A549 (cell line): ENCODE measurements around the gene TGFBR3L. TPM values are rescaled to one million over a fixed set of nuclear protein-coding genes. Genes with fewer than 3 reads are reported as not detected.

ENCODE experiments used
- ATAC-seq, 2 experiments: fragments of 200-7000 bp in 1 of 2; fragments of >200 bp in 1 of 2; cut with Nextera tagmentation in 1 of 2; cut with Tn5 transposase in 1 of 2; 3 replicates each; pipeline versions ENCODE4 v1.8.0 to v1.9.1; 2018 to 2020; ENCODE audit warnings: mild to moderate bottlenecking in 1 of 2, moderate library complexity in 1 of 2
- CTCF ChIA-PET: fragments of 300-600 bp; sonication (Branson Sonifier 250); formaldehyde crosslinking; extraction: SDS; loops from one replicate; lab custom pipeline; 2021; ENCODE audit warnings: antibody characterized with exemption, inconsistent platforms; lab: Yijun Ruan, JAX
- POLR2A ChIA-PET: fragments of 350-600 bp; formaldehyde crosslinking; extraction: SDS; loops from one replicate; lab custom pipeline; 2021; ENCODE audit warnings: antibody characterized with exemption, inconsistent platforms; lab: Yijun Ruan, JAX
- DNase-seq, 2 experiments: peaks; one replicate each; pipeline versions ENCODE4 v3.0.0 to v3.0.0-alpha.2; 2011 to 2016; ENCODE audit warnings: low read depth in 1 of 2, low spot score in 1 of 2
- FAIRE-seq: peaks from 2 replicates; lab custom pipeline; 2011; peaks lifted over from hg19 to GRCh38; lab: Jason Lieb, UNC
- H3K27ac ChIP-seq, 2 experiments: fragments of >200 bp; sonication (Bioruptor Twin); formaldehyde crosslinking; 3 replicates each; pipeline ENCODE4 v1.5.1; 2016 to 2017
- H3K4me1 ChIP-seq: fragments of >200 bp; sonication (Bioruptor Twin); formaldehyde crosslinking; 3 replicates; pipeline ENCODE4 v1.6.1; 2016
- H3K4me2 ChIP-seq: fragments of >200 bp; sonication (Bioruptor Twin); formaldehyde crosslinking; 3 replicates; pipeline ENCODE4 v1.6.1; 2016
- H3K4me3 ChIP-seq: fragments of >200 bp; sonication (Bioruptor Twin); formaldehyde crosslinking; 3 replicates; pipeline ENCODE4 v1.5.1; 2016
- H3K9me3 ChIP-seq: fragments of >200 bp; sonication (Bioruptor Twin); formaldehyde crosslinking; 3 replicates; pipeline ENCODE4 v1.6.1; 2016
- ATOH8 ChIP-seq: fragments of 250-450 bp; sonication (Bioruptor Pico); IDR thresholded peaks from 2 replicates; pipeline ENCODE4 v1.5.0; 2020; ENCODE audit warnings: low read depth, mild to moderate bottlenecking, moderate library complexity
- CBX2 ChIP-seq: fragments of 200-600 bp; sonication (generic); IDR thresholded peaks from 2 replicates; pipeline ENCODE4 v1.6.1; 2016; ENCODE audit warnings: low read depth, mild to moderate bottlenecking, borderline replicate concordance
- CBX8 ChIP-seq: fragments of 200-600 bp; sonication (generic); IDR thresholded peaks from 2 replicates; pipeline ENCODE4 v1.6.1; 2016
- CHD4 ChIP-seq: fragments of 200-600 bp; sonication (generic); IDR thresholded peaks from 2 replicates; pipeline ENCODE4 v1.6.1; 2016; ENCODE audit warnings: antibody characterized with exemption, mild to moderate bottlenecking, borderline replicate concordance
- EHF ChIP-seq: fragments of 250-450 bp; sonication (Bioruptor Pico); IDR thresholded peaks from 2 replicates; pipeline ENCODE4 v1.5.0; 2020; ENCODE audit warnings: mild to moderate bottlenecking
- EHMT2 ChIP-seq: fragments of 200-600 bp; sonication (generic); IDR thresholded peaks from 2 replicates; pipeline ENCODE4 v1.6.1; 2016; ENCODE audit warnings: antibody characterized with exemption, low read depth, mild to moderate bottlenecking, moderate library complexity
- EP300 ChIP-seq, 2 experiments: fragments of >200 bp; sonication (Bioruptor Twin); formaldehyde crosslinking; IDR thresholded peaks; 2 replicates in 1 of 2; 3 replicates in 1 of 2; pipeline ENCODE4 v1.6.1; 2016 to 2017
- ESRRA ChIP-seq: fragments of 150-350 bp; IDR thresholded peaks from 2 replicates; pipeline ENCODE4 v1.6.1; 2014; ENCODE audit warnings: mild to moderate bottlenecking, low read length, borderline replicate concordance
- FOSB ChIP-seq: fragments of 250-450 bp; sonication (Bioruptor Pico); IDR thresholded peaks from 2 replicates; pipeline ENCODE4 v1.5.0; 2020; ENCODE audit warnings: mild to moderate bottlenecking, moderate library complexity
- GATA3 ChIP-seq: IDR thresholded peaks from 2 replicates; pipeline ENCODE4 v1.6.1; 2012; ENCODE audit warnings: borderline replicate concordance
- JUN ChIP-seq, 2 experiments: fragments of >200 bp; sonication (Bioruptor Twin); formaldehyde crosslinking; IDR thresholded peaks; 2 replicates in 1 of 2; 3 replicates in 1 of 2; pipeline ENCODE4 v1.6.1; 2016 to 2017
- JUNB ChIP-seq: fragments of >200 bp; sonication (Bioruptor Twin); formaldehyde crosslinking; IDR thresholded peaks from 2 replicates; pipeline ENCODE4 v1.6.1; 2016
- KDM1A ChIP-seq: fragments of 200-600 bp; sonication (generic); IDR thresholded peaks from 2 replicates; pipeline ENCODE4 v1.6.1; 2016; ENCODE audit warnings: low read depth, mild to moderate bottlenecking
- MAFK ChIP-seq: fragments of 450-650 bp; IDR thresholded peaks from 2 replicates; pipeline ENCODE4 v1.6.1; 2014; ENCODE audit not compliant: partially characterized antibody
- MAX ChIP-seq: IDR thresholded peaks from 2 replicates; pipeline ENCODE4 v1.6.1; 2012
- MAZ ChIP-seq: fragments of 150-350 bp; IDR thresholded peaks from 2 replicates; pipeline ENCODE4 v1.6.1; 2014; ENCODE audit warnings: antibody characterized with exemption, low read depth, low read length, borderline replicate concordance
- NPAS2 ChIP-seq: fragments of 250-450 bp; sonication (Bioruptor Pico); IDR thresholded peaks from 2 replicates; pipeline ENCODE4 v1.8.0; 2022; ENCODE audit warnings: mild to moderate bottlenecking, moderate library complexity, borderline replicate concordance
- NR3C1 ChIP-seq: fragments of >200 bp; sonication (Bioruptor Twin); formaldehyde crosslinking; IDR thresholded peaks from 3 replicates; pipeline ENCODE4 v1.6.1; 2017
- POLR2A ChIP-seq: IDR thresholded peaks from 2 replicates; pipeline ENCODE4 v1.6.1; 2012; ENCODE audit warnings: mild to moderate bottlenecking, low read length
- RCOR1 ChIP-seq: fragments of 150-350 bp; IDR thresholded peaks from 2 replicates; pipeline ENCODE4 v1.6.1; 2014; ENCODE audit warnings: antibody characterized with exemption, low read length, low read depth
- RFX5 ChIP-seq: fragments of 450-650 bp; IDR thresholded peaks from 2 replicates; pipeline ENCODE4 v1.7.1; 2014; ENCODE audit warnings: antibody characterized with exemption, mild to moderate bottlenecking, moderate library complexity
- RNF2 ChIP-seq: fragments of 200-600 bp; sonication (generic); IDR thresholded peaks from 2 replicates; pipeline ENCODE4 v1.6.1; 2016; ENCODE audit warnings: low read depth, mild to moderate bottlenecking, antibody characterized with exemption, moderate library complexity, borderline replicate concordance
- SMC3 ChIP-seq: fragments of >200 bp; sonication (Bioruptor Twin); formaldehyde crosslinking; IDR thresholded peaks from 3 replicates; pipeline ENCODE4 v1.6.1; 2018; ENCODE audit warnings: inconsistent platforms
- SREBF2 ChIP-seq: fragments of 450-650 bp; IDR thresholded peaks from 2 replicates; pipeline ENCODE4 v1.6.1; 2014; ENCODE audit warnings: mild to moderate bottlenecking, moderate library complexity
- ZC3H11A ChIP-seq: fragments of 450-650 bp; IDR thresholded peaks from 2 replicates; pipeline ENCODE4 v1.6.1; 2014; ENCODE audit warnings: antibody characterized with exemption, mild to moderate bottlenecking
- ZNF302 ChIP-seq: fragments of 250-450 bp; sonication (Bioruptor Pico); IDR thresholded peaks from 2 replicates; pipeline ENCODE4 v1.9.0; 2021; ENCODE audit warnings: inconsistent platforms, mild to moderate bottlenecking, moderate library complexity
- ZSCAN20 ChIP-seq: fragments of 250-450 bp; sonication (Bioruptor Pico); IDR thresholded peaks from 2 replicates; pipeline ENCODE4 v1.8.0; 2022; ENCODE audit warnings: mild to moderate bottlenecking, moderate library complexity
- WGBS: methylation state at CpG from one replicate; pipeline ENCODE4 v1.1.6; 2017; ENCODE audit errors: missing lambda C conversion rate; 5-methylcytosine and 5-hydroxymethylcytosine counted together
- polyA plus RNA-seq, 4 experiments: library from polyadenylated mRNA; depleted of rRNA in 3 of 4; stranded (reverse); fragments of >200 nt; fragmentation: RNase III in 1 of 4; extraction: RNeasy Plus Mini Kit Qiagen cat#74134 plus additional on column Dnase treatment in 1 of 4; gene quantifications; 2 replicates in 3 of 4; 3 replicates in 1 of 4; pipeline ENCODE4 v1.2.3, GENCODE V29; 2011 to 2017

The TGFBR3L gene
- polyA plus RNA-seq, 2 of the 4 experiments (the other 2 are of a cell fraction), result 0.21 to 1.2 TPM

- FAIRE-seq, result no peak
- H3K9me3 ChIP-seq, result no peaks in the 10 kb centered on the region
- peak; percentile 60 to 96 for DNase-seq
- CTCF ChIA-PET, result interaction anchor here (2.5 kb wide), 1 partner anchor 19 kb away, joined by 6 read pairs; no protein-coding TSS in a partner anchor
- H3K4me2 ChIP-seq, result peak overlapping the region; percentile 81
- ATAC-seq, result peak; percentile 35 to 64
- peak overlapping the region; percentile 45 to 73; a peak in 5 of 6 replicates for H3K27ac ChIP-seq
- POLR2A ChIA-PET, result interaction anchor here (0.7 kb wide), 1 partner anchor 32 kb away, joined by 4 read pairs; the partner anchor contains the start of gene MAP2K7
- WGBS, result 1% methylated on average over 28 of the region's 33 CpGs
- peak overlapping the region; percentile 35 for H3K4me3 ChIP-seq
- TF ChIP-seq CBX8, result no peak
- no peak for TF ChIP-seq MAZ
- TF ChIP-seq RNF2, result no peak
- no peak for TF ChIP-seq SREBF2
- no peak for TF ChIP-seq JUN (IDR thresholded peaks at IDR 0.05)
- TF ChIP-seq CBX2, result no peak
- TF ChIP-seq MAFK, result no peak
- no peak for TF ChIP-seq NPAS2 (CRISPR knock-in tag)
- TF ChIP-seq EHF (CRISPR knock-in tag), result no peak
- no peak for TF ChIP-seq SMC3
- TF ChIP-seq FOSB (CRISPR knock-in tag), result no peak
- TF ChIP-seq ESRRA, result no peak
- peaks cover 29% of the 10 kb centered on the region for H3K4me1 ChIP-seq
Observed at GRCh38 chr19:7871437-7872305, 43.0 kb upstream of the TGFBR3L start.

GRCh38 chr19:7872306-7873204, 42.1 kb upstream of the TGFBR3L start:
- TF ChIP-seq JUNB, result no peak
- TF ChIP-seq KDM1A, result peak; percentile 83
- no peak for TF ChIP-seq ZNF302 (CRISPR knock-in tag)
- TF ChIP-seq NR3C1, result no peak
- peak; percentile 82; the same call in 1 of the 2 replicates for TF ChIP-seq CHD4
- Histone ChIP-seq H3K4me3 (peak overlapping the region; percentile 35; the same call in 1 of the 3 replicates), H3K27ac (0 out of 6 replicates have a peak overlapping the region, but pooled peaks of 1 of the 2 experiments have one; percentile 25), H3K4me2 (peak overlapping the region; percentile 81), H3K4me1 (peaks cover 31% of the 10 kb centered on the region), H3K9me3 (no peaks in the 10 kb centered on the region)
- DNase-seq, result no peak
- 56% methylated on average over 18 of the region's 47 CpGs for WGBS
- no peak for FAIRE-seq
- ChIA-PET CTCF (interaction anchor here (2.5 kb wide), 1 partner anchor 20 kb away, joined by 6 read pairs; no protein-coding TSS in a partner anchor), POLR2A (interaction anchor here (0.7 kb wide), 1 partner anchor 31 kb away, joined by 4 read pairs; the partner anchor contains the start of gene MAP2K7)
- ATAC-seq, result no peak

GRCh38 chr19:7873304-7874075, 41.1 kb upstream of the TGFBR3L start:
- H3K4me3 ChIP-seq, result peak overlapping the region; percentile 86
- H3K4me1 ChIP-seq, result peaks cover 28% of the 10 kb centered on the region
- ChIA-PET CTCF (interaction anchor here (2.5 kb wide), 1 partner anchor 20 kb away, joined by 6 read pairs; no protein-coding TSS in a partner anchor), POLR2A (no interaction called here)
- WGBS, result 83% methylated on average over 29 of the region's 53 CpGs
- no peak for FAIRE-seq
- no peak for ATAC-seq
- peak overlapping the region; percentile 99 for H3K4me2 ChIP-seq
- peak overlapping the region; percentile 78 to 87 for H3K27ac ChIP-seq
- H3K9me3 ChIP-seq, result no peaks in the 10 kb centered on the region
- no peak for DNase-seq
- TF ChIP-seq SMC3 (no peak), ZSCAN20 (no peak), EHMT2 (no peak), ZC3H11A (no peak), CHD4 (no peak), RFX5 (no peak), ATOH8 (no peak), SREBF2 (no peak), CBX8 (no peak), RCOR1 (no peak), ESRRA (no peak), EP300 (IDR thresholded peaks at IDR 0.05) (no peak), GATA3 (no peak), MAX (no peak), POLR2A (no peak)
- TF ChIP-seq, all 56 proteins: peak for 0
